Stimulated activated CD4-positive, alpha-beta T cell treated with anti-CD3 and anti-CD28 coated beads, Interleukin-15, amount 100 ng/mL, for 1 hour (primary cell): Measurements from ENCODE around the gene MAGI2.
"Not testable (repeated sequence)": the region's sequence is repeated elsewhere in the genome, so short reads cannot be mapped to it uniquely, and the experiment has no call there.

Experiments
- DNase-seq, 2 donors: peaks; one replicate each; pipeline ENCODE4 v3.0.0-alpha.2; 2020; ENCODE audit warnings: low read depth in 1 of 2, low spot score in 1 of 2

MAGI2 gene

DNA sequence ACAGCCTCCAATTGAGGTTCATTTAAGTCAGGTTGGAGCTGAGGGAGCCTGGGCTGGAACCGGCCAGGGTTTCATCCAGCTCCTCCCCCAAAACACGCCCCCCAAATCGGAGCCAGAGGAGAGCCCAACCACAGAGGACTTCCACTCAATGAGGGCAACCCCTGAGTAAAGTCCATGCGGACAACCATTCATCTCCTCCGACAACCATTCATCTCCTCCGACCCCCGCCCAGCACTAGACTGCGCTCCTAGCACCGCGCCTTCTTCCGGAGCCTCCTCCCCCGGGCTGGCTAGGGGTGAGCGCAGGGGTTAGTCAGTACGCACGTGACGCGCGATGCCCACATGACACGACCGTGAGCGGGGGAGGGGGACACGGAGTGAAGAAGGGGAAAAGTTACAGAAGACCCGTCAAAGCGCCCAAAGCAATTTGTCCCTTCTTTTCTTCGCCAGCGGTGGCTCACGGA, 1.4 kb downstream of the MAGI2 start:
- no peak for DNase-seq

DNA sequence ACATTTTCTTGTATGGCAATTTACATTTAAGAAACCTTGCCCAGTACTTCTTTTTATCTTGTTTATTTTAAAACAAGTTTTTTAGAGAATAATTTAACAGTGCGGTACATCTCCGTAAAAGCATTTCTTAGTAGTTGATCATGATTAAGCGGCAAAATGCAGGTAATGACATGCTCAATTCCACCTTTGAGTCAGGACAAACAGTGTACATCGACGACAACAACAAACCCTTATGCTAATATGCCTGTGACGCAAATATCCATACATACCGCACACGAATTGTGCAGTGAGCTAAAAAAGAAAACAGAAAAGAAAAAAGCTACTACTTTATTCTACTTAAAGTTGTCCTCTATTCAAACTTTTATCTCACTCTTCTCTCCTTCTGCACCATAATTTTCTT, 1.9 kb downstream of the MAGI2 start:
- DNase-seq = no peak

DNA sequence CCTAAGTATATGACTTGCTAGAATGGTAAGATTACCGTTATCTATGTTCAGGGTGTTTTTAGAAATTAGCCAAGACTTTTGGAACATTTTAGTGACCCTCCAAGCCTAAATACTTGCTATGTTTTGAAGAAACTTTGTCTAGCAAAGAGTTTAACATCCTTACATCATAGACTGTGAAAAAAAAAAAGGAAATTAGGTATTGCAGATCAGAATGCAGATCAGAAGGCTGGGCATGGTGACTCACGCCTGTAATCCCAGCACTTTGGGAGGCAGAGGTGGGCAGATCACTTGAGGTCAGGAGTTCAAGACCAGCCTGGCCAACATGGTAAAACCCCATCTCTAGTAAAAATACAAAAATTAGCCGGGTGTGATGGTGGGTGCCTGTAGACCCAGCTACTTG, 10.7 kb downstream of the MAGI2 start:
- not testable (repeated sequence) for DNase-seq

DNA sequence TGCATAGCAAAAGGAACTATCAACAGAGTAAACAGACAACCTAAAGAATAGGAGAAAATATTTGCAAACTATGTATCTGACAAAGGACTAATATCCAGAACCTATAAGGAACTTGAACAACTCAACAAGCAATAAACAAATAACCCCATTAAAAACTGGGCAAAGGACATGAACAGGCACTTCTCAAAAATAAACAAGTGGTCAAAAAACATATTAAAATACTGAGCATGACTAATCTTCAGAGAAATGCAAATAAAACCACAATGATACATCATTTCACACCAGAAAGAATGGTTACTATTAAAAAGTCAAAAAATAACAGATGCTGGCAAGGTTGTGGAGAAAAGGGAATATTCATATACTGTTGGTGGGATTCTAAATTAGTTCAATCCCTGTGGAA, 17.1 kb downstream of the MAGI2 start:
- DNase-seq = no peak

DNA sequence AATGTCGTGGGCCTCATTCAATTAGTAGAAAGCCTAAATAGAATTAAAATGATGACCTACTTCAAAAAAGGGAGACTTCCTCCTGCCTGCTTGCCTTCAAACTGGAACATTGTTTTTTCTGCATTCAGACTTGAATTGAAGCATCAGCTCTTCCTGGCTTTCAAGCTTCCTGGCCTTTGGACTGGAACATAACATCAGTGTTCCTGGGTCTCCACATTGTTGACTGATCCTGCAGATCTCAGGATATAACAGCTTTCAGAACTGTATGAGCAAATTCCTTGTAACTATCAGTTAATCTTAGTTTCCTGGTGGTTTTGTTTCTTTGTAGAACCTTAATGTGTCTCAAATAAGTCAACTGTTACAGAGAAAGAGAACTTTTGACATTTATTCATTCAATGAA, 18.6 kb downstream of the MAGI2 start:
- DNase-seq = no peak

DNA sequence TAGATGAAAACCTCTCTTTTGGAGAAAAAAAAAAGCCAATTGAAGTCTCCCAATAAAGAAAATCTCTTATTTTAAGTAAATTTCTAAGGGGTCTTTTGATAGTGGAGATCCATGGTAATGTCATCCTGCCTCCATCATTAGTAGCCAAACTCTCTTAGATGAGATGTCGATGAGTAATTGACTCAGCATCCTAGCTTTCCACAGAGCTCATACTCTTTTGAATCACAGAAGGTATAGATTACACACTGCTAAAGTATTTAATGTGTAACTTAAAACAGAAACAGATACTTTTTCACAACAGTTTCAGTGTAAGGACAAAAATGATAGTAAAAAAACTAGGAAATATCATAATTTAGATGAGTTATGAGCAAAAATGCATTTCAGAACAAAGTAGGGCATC, 19.4 kb downstream of the MAGI2 start:
- DNase-seq = no peak

DNA sequence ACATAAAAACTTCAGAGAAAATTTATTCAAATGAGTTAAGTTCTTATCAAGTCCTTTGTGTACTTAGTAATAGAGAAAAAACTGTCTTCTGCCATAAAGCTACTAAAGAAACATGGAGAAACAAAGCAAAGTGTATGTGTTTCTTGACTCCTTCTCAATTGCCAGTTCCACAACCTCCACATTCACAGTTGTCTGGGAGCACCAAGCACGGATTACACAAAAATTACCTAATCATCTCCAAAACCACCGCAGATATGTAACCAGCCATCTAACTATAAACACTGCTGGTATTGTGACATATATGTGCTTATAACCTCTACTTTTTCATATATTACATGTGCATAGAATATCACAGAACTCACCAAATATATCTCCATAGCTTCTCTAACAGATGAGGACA, 23.1 kb downstream of the MAGI2 start:
- no peak for DNase-seq

DNA sequence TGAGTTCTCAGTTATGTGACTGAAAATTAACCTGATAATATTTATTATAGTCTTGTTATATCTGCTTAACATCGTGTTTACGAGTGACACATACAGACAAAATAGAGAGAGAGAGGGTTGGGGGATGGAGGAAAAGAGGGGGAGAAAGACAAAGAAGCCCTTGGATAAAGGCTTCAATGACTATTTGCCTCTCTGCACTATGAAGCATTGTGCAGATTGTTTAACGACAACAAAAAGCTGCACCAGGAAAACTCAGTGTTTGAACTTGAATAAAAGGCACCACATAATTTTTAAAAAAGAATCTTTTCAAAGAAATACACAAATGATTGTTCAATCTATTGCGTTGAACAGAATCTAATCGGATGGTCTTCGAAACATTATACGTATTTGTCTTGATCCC, 27.8 kb downstream of the MAGI2 start:
- DNase-seq = no peak

DNA sequence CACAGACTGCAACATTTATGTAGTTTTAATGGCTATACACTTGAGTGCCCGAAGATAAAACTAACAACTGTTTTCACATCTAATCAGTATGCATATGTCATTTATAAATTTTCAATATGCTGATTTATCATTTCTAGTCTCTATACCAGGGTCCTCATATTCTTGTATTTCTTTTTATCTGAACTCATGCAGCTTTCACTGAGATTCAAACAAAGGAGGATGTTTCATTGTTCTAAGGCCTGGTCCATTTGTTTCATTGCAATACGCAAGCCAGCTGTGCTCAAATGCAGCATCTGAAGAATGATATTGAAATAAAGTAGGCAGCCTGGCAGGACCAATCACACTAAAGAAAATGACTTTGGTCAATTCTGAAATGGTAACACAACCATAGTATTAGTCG, 31.7 kb downstream of the MAGI2 start:
- no peak for DNase-seq

DNA sequence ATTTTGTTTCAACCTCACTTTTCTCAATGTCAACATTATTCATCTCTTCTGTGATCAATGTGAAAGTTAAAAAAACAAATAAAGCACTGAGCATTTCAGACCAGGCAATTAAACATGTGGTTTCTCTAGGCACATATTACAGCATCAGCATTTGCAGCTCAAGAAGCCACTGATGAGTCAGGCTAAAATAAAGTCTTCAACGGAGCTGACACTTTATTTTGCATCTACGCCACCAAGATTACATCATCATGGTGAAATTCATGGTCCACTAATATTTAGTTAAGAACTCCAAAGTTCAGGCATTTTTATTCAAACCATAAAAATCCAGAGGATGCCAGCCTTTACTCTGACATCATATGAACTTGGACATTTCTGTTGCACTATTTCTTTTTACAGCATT, 33.0 kb downstream of the MAGI2 start:
- DNase-seq = no peak

DNA sequence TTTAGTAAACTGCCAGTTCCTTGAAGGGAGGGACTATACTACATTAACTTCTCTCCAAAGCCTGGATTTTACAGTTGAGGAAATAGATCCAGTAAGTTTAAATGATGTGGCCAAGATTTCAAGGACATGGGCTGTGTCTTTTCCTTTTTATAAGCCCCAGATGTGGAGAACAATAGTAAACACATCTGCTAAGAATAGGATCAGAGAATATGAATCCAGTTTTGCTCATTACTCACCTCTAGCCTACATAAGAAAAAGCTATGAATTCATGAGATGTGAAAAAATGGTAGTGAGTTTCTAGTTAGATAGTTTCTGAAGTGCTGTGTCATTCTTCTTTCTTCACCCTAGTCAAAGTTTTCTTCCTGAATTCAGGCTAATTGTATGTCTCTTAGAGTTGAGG, 38.6 kb downstream of the MAGI2 start:
- no peak for DNase-seq

DNA sequence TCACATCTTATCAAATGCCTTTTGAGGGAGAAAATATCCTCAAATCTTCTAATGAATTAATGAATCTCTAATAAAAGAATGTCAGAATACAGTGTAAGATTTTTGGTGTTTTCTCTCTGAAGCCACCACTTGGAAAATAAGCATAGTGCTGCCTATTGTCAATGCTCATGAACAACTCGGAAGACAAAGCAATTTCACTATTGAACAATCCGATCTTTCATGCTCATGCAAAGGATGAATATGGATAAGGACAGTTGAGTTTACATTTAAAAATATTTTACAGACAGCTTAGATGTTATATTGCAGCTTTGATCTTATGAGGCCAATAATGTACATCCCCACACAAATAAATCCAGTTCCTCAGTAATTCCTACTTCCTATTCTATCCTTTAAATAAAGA, 40.6 kb downstream of the MAGI2 start:
- no peak for DNase-seq

DNA sequence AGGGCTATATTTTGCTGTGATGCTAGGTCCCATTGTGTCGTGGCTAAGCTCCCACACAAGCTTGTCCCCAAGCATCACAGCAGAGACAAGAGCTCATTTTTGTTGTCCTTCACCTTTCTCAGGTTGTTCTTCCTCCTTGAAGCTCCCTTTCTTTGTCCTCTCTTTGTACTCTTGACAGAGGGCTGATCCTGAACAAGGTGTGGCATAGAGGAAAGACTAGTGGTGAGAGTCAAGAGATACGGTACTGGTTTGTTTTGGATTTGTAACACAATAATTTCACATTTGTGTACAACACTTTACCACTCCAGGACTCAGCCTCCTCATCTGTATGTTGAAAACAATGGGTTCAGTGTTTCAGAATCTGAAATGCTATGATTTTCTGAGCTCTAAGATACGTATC, 41.0 kb downstream of the MAGI2 start:
- DNase-seq = no peak

DNA sequence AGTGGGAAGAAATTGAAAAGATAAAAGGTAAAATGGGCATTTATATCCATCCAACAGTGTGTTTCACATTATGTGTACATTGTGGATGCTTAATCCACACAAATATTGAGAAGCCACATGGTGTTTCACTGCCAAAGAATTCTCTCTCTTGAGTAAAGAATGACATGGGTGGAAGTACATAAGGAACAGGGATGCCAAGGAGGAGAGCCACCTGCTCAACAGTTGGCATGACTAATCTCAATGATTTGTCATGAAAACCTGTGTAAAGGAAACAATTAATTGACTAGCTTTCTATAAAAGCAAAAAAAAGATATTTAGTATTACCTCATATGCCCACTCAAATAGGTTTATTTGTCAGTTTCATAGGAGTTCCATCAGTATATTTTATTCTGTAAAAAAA, 43.1 kb downstream of the MAGI2 start:
- no peak for DNase-seq

DNA sequence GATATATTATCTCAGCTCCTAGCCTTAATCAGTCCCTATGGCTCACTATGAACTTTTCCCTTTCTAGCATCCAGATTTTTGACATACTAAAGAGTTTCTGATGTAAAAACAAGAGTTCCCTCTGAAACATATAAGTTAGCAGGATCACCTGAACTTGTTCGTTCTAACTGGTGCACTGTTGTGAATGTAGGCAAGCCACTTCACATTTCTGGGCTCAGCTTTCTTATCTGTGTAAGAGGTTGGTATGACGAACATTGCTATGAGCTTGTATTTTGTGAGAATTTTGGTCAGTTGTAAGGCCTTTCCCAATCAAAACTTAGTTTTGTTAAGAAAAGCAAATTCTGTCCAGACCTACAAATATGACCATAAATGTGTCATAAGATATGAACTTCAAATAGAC, 46.1 kb downstream of the MAGI2 start:
- no peak for DNase-seq

DNA sequence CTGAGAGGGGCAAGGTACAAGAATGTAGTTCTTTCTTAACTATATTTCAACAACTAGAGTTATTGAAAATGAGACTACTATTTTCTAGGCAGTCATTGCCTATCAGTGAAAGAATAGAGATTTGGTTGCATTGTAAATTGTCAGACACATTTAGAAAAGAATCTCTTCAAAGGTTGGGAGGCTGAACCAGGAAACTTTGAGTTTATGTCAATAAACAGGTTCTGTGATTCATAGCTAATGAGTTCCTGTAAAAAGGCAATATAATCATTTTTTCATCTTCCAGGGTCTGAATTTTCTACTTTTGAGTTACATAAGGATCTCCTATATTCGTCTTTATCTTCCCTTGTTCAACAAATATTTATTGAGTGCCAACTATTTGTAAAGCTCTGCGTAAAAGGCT, 47.1 kb downstream of the MAGI2 start:
- DNase-seq = no peak

DNA sequence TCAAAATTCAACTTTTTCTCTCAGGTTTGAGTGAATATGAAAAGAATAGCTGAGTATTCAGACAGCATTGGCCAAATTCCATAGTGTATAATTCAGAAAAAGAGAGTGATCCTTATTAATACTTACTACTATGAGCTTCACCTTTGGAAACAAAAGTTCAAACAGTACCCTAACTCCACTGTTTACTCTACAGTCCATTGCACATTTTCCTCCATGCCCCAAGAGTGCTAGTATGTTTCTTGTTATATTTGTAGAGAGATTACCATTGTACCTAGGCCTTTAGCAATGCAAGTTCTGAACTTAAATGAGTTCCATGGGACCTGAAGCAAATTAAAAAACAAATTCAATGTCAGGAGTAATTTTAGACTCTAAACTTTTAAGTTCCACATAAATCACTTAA, 48.1 kb downstream of the MAGI2 start:
- no peak for DNase-seq

DNA sequence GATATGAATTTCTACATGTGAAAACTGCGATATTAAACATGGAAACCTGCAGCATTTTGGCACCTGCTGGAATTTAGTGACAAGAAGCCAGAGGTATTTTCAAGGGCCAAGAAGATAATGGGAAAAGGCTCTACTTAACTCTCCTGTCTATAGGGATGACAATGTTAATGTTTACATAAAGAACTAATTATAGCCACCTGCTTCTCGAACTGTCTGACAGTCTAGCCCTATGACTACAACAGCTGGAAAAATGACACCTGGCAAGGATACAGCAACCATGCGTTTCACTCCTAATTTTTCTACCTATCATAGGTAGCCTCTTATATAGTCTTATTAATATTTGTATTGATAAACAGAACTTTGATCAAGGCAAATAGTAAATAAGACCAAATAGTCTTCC, 49.6 kb downstream of the MAGI2 start:
- no peak for DNase-seq

DNA sequence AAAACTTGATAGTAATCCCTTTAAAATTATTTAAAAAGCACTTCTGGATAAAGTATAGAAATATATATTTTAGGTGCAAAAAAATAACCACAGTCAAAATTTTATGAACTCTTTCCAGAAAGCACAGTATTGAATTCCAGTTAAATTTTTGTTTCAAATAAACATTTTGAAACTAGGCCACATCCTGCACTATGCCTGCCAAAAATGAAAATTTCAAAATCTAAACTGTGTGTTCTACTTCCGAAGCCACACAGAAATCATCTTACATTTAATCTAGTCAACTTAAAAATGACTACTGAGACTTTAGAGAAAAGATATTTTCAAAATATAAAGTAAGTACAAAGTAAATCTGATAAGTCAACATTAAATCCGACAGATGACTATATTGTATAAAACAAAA, 50.0 kb downstream of the MAGI2 start:
- DNase-seq = no peak

DNA sequence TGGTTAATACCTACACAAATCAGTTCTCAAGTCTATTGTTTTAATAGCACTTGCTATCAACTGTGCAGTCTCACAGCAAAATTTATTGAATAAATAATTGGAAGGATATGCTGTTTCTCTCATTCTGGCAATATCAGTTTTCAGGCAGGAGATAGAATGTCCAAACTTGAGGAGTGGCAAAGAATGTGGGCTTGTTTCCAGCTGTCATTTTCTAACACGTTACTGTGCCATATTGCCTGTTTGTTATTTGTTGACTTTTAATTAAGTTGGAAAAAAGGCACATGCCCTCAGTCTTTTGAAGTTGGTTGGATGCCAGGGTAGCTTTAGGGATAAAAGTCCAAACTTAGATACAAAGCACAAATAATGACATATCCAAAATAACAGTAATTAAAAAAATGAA, 52.2 kb downstream of the MAGI2 start:
- DNase-seq = no peak

DNA sequence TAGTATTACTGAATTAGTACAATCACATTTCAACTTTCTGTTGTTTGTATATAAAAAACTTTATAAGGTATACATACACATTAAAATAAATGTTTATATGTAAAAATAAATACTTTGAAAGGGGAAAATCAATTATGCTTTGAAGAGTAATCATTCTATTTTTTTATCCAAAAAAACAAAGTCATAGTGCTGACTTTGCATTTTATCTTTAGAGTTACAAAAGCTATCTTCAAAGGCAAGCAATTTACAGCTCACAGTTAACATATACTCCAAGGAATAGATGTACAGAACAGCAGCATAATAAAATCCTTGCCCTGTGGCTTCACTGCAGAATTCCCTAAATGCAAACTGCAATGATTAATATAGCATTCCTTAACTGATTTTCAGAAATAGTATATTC, 53.2 kb downstream of the MAGI2 start:
- DNase-seq = no peak

DNA sequence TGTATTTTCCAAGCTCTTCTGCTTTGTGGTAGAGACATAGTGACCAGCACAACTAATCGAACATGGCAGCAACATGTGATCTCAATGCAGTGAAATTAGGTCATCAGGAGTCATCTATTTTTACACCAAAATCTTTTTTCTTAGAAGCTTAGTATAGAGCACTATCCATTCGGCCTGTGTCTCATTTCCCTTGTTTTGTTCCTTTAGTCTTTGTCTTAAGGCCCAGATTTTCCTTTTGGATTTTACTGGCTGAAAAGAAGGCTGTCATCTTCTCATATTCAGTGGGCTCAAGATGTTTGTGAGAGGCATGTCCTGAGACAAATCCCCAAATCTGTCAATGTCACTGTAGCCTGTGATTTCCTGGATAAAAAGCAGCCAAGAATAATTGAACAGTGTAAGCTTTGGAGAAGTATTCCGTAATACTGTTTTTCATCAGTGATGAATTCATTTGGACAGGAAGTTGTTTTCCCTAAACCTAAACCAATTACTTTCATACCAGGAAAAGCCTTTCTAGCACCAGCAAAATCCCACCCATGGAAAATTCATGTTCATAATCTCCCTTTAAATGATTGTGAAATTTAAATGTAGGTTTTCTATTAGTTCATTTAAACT, 55.2 kb downstream of the MAGI2 start:
- DNase-seq = no peak

DNA sequence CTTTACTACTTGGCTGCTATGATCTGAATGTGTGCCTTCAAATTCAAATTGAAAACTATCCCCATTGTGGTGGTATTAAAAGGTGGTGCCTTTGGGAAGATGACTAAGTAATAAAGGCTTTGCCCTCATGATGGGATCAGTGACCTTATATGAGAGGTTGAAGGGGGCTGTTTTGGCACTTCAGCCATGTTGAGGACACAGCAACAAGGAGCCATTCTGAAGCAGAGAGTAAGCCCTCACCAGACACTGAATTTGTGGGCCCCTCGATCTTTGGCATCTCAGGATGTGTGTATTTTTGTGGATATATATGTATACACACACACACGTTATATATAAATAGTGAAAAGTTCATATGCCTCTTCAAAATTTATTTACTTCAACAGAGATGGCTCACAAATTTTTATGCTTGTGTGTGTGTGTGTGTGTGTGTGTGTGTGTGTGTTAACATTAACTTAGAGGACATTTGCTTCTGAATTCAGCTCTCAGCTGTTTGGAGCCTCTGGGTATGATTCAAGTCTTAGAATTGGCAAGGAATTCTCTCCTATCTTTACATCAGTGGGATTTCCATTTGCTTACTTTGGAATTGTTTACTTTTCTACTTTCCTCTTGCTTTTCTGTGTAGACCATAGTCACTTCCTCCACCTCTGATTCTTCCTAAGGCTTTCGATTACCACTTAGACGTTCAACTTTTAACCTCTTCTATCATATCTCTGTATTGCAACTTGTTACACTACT, 66.6 kb downstream of the MAGI2 start:
- DNase-seq = no peak
